Sciatic nerve (tissue), 2 donors: ENCODE data around the gene KDM6A. TPM values are rescaled to one million over a fixed set of nuclear protein-coding genes. Genes with fewer than 3 reads are reported as not detected.
"Not testable (repeated sequence)": the region's sequence is repeated elsewhere in the genome, so short reads cannot be mapped to it uniquely, and the experiment has no call there.

ENCODE experiments used
- ATAC-seq: fragments of 200-7000 bp; cut with Tn5 transposase; one replicate; pipeline ENCODE4 v1.9.1; 2020; ENCODE audit warnings: mild to moderate bottlenecking, moderate library complexity
- DNase-seq: peaks from one replicate; pipeline ENCODE4 v3.0.0-alpha.2; 2020; ENCODE audit warnings: low spot score
- intact Hi-C: fragments of 100-400 bp; cut with DNase I; formaldehyde crosslinking; loops from one replicate; pipeline ENCODE4 v1.14.2; 2022
- total RNA-seq: library from RNA; stranded (reverse); fragmentation: NEBNext Ultra II Directional; extraction: Animal tissue kit (Norgen Biotek cat#: 25700); gene quantifications from one replicate; pipeline ENCODE4 v1.2.1, GENCODE V29; 2021
- donor health status: DM: no; HTN: no; CAD: no.
- donor health status: DM: no; HTN: no; CAD: no.

The KDM6A gene
- total RNA-seq, 1 donor from 2014 or later: 52.8 TPM

GRCh38 chrX:44980883-44981282, 107.9 kb downstream of the KDM6A start:
- no peak for ATAC-seq

GRCh38 chrX:44989995-44990770, 117.2 kb downstream of the KDM6A start:
- ATAC-seq (no peak), DNase-seq (no peak)
- intact Hi-C loops: no loop called here

More at GRCh38 chrX:44980883-44981282, 107.9 kb downstream of the KDM6A start:
- no peak for DNase-seq
- intact Hi-C loops: no loop called here

- intact Hi-C loops: no loop called here
- no peak for ATAC-seq
- DNase-seq: no peak
These were observed 119.8 kb downstream of the KDM6A start for GRCh38 chrX:44992775-44993174.

GRCh38 chrX:44996277-44996676, 123.3 kb downstream of the KDM6A start:
- intact Hi-C loops: no loop called here
- ATAC-seq: no peak
- DNase-seq: no peak

DNA sequence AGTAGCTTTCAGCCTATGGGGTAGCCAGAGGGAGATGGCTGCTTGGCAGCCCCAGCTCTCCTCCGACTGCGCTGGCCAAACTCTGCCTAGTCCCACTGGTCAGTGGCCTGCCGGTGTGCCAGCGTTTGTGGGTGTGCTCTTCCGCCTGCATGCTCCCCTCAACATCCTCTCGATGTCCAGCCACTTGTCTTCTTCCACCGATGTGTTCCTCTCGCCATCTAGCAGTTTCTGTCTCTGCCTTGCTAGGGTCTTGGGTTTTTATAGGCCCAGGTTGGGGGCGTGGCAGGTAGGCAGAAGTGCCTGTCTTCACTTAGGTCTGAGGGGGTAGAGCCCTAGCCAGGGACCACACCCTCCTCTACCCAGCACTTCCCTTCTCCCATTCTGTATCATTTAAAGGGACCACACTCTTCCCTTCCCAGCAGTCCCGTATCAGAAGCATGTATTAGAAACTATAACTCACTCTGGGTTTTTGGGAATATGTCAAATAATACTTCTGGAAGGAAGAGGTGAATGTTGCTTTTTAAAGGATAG, 124.4 kb downstream of the KDM6A start:
- ATAC-seq: no peak
- intact Hi-C loops: no loop called here
- DNase-seq: no peak

DNA sequence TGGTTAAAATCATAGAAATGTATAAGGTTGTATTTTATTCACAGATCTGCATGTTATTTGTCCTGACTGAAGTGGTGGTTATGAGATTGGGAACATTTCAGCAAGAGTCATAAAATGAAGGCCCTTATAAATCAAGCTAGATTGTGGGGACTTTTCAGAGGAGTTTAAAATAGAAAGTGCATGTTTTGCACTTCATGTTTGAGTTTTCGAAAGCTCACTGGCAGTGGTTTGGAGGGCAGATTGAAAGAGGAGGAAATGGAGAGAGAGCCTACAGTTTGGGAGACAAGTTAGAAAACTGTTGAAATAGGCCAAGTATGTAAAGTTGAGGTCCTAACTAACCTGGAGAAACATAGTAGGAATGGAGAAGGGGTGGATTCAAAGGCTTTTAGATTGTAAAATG, 124.9 kb downstream of the KDM6A start:
- no peak for DNase-seq
- ATAC-seq: no peak
- intact Hi-C loops: no loop called here

DNA sequence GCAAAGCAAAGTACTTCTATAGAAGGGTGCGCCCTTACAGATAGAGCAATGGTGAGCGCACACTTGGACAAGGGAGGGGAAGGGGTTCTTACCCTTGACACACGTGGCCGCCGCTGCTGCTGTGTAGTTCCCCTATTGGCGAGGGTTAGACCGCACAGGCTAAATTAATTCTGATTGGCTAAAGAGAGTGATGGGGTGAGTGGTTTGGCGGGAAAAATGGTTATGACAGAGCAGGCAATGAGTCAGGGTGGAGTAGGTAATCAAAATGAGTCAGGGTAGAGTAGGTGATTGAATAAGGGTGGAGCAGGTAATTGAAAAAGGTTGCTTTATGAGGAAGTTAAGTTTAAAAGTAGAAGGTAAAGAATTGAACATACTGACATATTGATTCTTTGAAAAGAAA, 126.2 kb downstream of the KDM6A start:
- intact Hi-C loops, ATAC-seq: not testable (repeated sequence)

DNA sequence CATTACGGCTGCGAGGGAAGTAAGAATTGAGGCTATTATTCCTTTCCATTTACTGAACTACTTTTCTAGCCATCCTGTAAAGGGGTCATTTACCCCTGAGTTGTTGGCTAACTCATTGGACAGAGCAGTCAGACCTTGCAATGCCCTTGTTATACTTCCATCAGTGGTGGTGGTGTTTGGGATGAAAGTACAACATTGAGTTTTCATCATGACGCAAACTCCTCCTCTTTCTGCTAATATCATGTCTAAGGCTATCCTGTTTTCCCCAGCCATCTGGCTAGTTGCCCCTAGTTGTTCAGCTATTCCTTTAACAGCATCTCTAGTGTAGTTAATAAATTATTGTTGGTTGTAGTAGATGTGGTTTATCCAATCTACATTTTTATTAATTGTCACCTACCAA, 126.9 kb downstream of the KDM6A start:
- intact Hi-C loops, ATAC-seq, DNase-seq: not testable (repeated sequence)

More for the DNA sequence above, 126.2 kb downstream of the KDM6A start:
- not testable (repeated sequence) for DNase-seq

GRCh38 chrX:45001048-45001447, 128.1 kb downstream of the KDM6A start:
- ATAC-seq (no peak), DNase-seq (no peak)
- intact Hi-C loops: no loop called here

DNA sequence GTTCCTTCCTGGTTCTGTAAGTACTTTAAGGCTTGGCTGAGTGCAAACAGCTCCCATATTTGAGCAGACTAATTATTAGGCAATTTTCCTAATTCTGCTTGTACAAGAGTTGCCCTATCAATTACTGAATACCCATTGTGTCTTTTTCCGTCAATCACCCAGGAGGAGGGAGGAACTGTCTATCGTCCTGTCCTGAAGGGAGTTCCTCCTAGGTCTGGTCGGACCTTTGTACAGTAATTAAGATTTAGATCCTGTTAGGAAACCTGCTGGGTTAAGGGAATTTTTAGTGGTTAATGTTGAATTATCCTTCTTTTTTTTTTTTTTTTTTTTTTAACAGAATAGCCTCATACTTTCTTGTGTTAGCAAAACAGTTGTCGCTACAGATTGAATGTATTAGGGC, 130.1 kb downstream of the KDM6A start:
- ATAC-seq (no peak), DNase-seq (no peak)
- intact Hi-C loops: no loop called here

DNA sequence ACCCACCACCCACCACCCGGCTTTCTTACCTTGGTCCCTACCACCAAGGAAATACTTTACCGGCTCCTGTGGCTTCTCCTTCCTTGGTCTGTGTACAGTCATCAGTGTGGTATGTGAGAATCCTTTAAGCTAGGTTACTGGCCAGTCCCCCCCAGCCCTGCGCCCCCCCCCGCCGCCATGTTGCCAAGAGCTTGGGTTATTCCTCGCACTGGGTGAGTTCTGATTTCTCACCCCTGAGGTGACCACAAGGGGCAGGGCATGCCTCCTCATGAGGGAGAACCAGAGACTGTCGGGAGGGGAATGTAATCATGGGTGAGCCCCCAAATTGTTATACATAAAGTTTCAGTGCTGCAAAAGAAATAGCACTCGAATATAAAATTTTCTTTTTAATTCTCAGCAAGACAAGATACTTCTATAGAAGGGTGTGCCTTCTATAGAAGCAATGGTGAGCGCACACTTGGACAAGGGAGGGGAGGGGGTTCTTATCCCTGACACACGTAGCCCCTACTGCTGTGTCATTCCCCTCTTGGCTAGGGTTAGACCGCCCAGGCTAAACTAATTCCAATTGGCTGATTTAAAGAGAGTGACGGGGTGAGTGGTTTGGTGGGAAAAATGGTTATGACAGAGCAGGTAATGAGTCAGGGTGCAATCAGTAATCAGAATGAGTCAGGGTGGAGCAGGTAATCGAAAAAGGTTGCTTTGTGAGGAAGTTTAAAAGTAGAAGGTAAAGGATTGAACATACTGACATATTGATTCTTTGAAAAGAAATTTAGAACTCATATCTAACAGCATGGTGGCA, 133.2 kb downstream of the KDM6A start:
- intact Hi-C loops: no loop called here
- no peak for DNase-seq
- no peak for ATAC-seq

GRCh38 chrX:45007598-45007997, 134.6 kb downstream of the KDM6A start:
- ATAC-seq (no peak), DNase-seq (no peak)
- intact Hi-C loops: no loop called here

- intact Hi-C loops: no loop called here
- DNase-seq (no peak), ATAC-seq (no peak)
These were observed 136.5 kb downstream of the KDM6A start for GRCh38 chrX:45009371-45010000.

- intact Hi-C loops: no loop called here
- no peak for ATAC-seq
- DNase-seq: no peak
These were observed 138.1 kb downstream of the KDM6A start for GRCh38 chrX:45011131-45011530.

DNA sequence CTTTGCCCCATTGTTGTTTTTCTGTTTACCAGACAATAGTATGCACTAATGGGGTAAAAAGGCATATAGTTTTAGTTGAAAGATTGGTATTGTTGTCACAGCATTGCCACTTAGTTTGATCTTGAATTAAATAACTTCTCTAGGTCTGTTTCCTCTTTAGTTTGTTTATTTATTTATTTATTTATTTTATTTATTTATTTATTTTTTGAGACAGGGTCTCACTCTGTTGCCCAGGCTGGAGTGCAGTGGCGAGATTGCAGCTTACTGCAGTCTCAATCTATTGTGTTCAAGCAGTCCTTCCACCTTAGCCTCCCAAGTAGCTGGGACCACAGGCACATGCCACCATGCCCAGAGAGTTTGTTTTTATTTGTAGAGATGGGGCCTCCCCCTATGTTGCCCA, 138.6 kb downstream of the KDM6A start:
- ATAC-seq (no peak), DNase-seq (no peak)
- intact Hi-C loops: no loop called here

GRCh38 chrX:45017946-45018345, 145.0 kb downstream of the KDM6A start:
- DNase-seq (no peak), ATAC-seq (no peak)
- intact Hi-C loops: no loop called here

DNA sequence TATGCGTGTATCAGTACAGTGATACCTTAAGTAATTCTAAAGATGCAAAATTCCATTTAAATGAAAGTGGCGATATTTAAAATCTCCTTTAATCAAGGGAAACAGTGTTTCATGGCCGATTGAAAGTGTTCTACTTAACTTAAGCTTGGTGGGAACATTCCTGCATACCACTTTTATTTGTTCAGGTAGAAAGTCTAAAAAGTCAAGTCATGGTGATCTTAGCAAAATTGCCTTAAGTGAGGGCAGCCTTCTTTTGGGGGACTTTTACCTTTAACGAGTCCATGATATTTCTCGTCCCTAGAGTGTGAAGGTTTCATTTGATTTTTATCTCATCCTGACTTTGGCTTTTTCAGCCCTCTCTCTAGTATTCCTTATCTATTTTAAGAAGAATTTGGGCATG, 149.2 kb downstream of the KDM6A start:
- intact Hi-C loops: no loop called here
- ATAC-seq: no peak
- DNase-seq: no peak

GRCh38 chrX:45024501-45024900, 151.5 kb downstream of the KDM6A start:
- intact Hi-C loops: no loop called here
- DNase-seq (no peak), ATAC-seq (no peak)

- intact Hi-C loops: no loop called here
- ATAC-seq (no peak), DNase-seq (no peak)
These were observed 153.0 kb downstream of the KDM6A start for GRCh38 chrX:45026036-45026435.
